Measurements from ENCODE around the gene MMEL1.

The MMEL1 gene

GRCh38 chr1:2564815-2565374 is 67.9 kb downstream of the MMEL1 start:
- H3K4me3 ChIP-seq (ENCODE audit: insufficient read depth in 1 of 2, low read depth in 1 of 2, low read length in 2 of 2): no peak overlapping the region
- peaks cover 0 to 29% of the 10 kb centered on the region in 2 experiments for H3K27me3 ChIP-seq (ENCODE audit: control insufficient read depth in 1 of 2, insufficient read depth in 1 of 2, low read length in 2 of 2)
- H3K23ac ChIP-seq (ENCODE audit: low read length in 2 of 2): no peak overlapping the region
- H2AK5ac ChIP-seq (ENCODE audit: low read length, severe bottlenecking): no peak overlapping the region
- peaks cover 26 to 34% of the 10 kb centered on the region in 2 experiments for H3K36me3 ChIP-seq (ENCODE audit: control insufficient read depth in 1 of 2, insufficient read depth in 2 of 2, low read depth in 1 of 2, low read length in 2 of 2)
- H2AFZ ChIP-seq (ENCODE audit: low read depth, low read length): no peak overlapping the region
- no peak overlapping the region for H4K91ac ChIP-seq (ENCODE audit: low read length)
- no peak overlapping the region for H2BK120ac ChIP-seq (ENCODE audit: low read depth, low read length)
- no peak overlapping the region for H3K9ac ChIP-seq (ENCODE audit: low read length)
- no peak for DNase-seq
- H4K8ac ChIP-seq (ENCODE audit: low read length): no peak overlapping the region
- H3K9me3 ChIP-seq (ENCODE audit: control insufficient read depth, low read length): no peaks in the 10 kb centered on the region
- H2BK12ac ChIP-seq (ENCODE audit: low read length in 2 of 2): no peak overlapping the region
- H3K18ac ChIP-seq (ENCODE audit: low read depth in 1 of 2, low read length in 2 of 2): no peak overlapping the region
- H3K14ac ChIP-seq (ENCODE audit: low read length in 2 of 2): no peak overlapping the region
- H3K27ac ChIP-seq (ENCODE audit: low read length, poor library complexity, severe bottlenecking): no peak overlapping the region
- H3K4me2 ChIP-seq (ENCODE audit: low read length, poor library complexity, severe bottlenecking): no peak overlapping the region
- no peaks in the 10 kb centered on the region for H3K79me1 ChIP-seq (replicated peaks; ENCODE audit: low read length, poor library complexity, severe bottlenecking)
- H3K4me1 ChIP-seq (ENCODE audit: control insufficient read depth, insufficient read depth, low read depth, low read length): peaks cover 9% of the 10 kb centered on the region
- no peak overlapping the region for H2BK5ac ChIP-seq (ENCODE audit: low read depth, low read length, poor library complexity, severe bottlenecking)
- H3K4ac ChIP-seq (ENCODE audit: low read depth in 1 of 2, low read length in 2 of 2): no peak overlapping the region
- WGBS: 82% methylated on average over 14 of the region's 14 CpGs
- H2BK15ac ChIP-seq (ENCODE audit: low read depth, poor library complexity, severe bottlenecking): no peak overlapping the region

- Histone ChIP-seq H2BK12ac (ENCODE audit: low read length in 2 of 2) (no peak overlapping the region), H3K14ac (ENCODE audit: low read length in 2 of 2) (no peak overlapping the region), H3K4me3 (ENCODE audit: insufficient read depth in 1 of 2, low read depth in 1 of 2, low read length in 2 of 2) (no peak overlapping the region), H3K4ac (ENCODE audit: low read depth in 1 of 2, low read length in 2 of 2) (no peak overlapping the region), H3K27ac (ENCODE audit: low read length, poor library complexity, severe bottlenecking) (no peak overlapping the region), H3K79me1 (replicated peaks; ENCODE audit: low read length, poor library complexity, severe bottlenecking) (no peaks in the 10 kb centered on the region), H3K9ac (ENCODE audit: low read length) (no peak overlapping the region), H2BK5ac (ENCODE audit: low read depth, low read length, poor library complexity, severe bottlenecking) (no peak overlapping the region), H2BK15ac (ENCODE audit: low read depth, poor library complexity, severe bottlenecking) (no peak overlapping the region), H2AK5ac (ENCODE audit: low read length, severe bottlenecking) (no peak overlapping the region), H4K8ac (ENCODE audit: low read length) (no peak overlapping the region), H2AFZ (ENCODE audit: low read depth, low read length) (no peak overlapping the region), H3K4me1 (ENCODE audit: control insufficient read depth, insufficient read depth, low read depth, low read length) (peaks cover 11% of the 10 kb centered on the region), H3K23ac (ENCODE audit: low read length in 2 of 2) (no peak overlapping the region), H2BK120ac (ENCODE audit: low read depth, low read length) (no peak overlapping the region), H3K27me3 (ENCODE audit: control insufficient read depth in 1 of 2, insufficient read depth in 1 of 2, low read length in 2 of 2) (peaks cover 0 to 26% of the 10 kb centered on the region in 2 experiments), H3K36me3 (ENCODE audit: control insufficient read depth in 1 of 2, insufficient read depth in 2 of 2, low read depth in 1 of 2, low read length in 2 of 2) (peaks cover 31 to 40% of the 10 kb centered on the region in 2 experiments), H4K91ac (ENCODE audit: low read length) (no peak overlapping the region), H3K18ac (ENCODE audit: low read depth in 1 of 2, low read length in 2 of 2) (no peak overlapping the region), H3K4me2 (ENCODE audit: low read length, poor library complexity, severe bottlenecking) (no peak overlapping the region), H3K9me3 (ENCODE audit: control insufficient read depth, low read length) (no peaks in the 10 kb centered on the region)
- no peak for DNase-seq
- WGBS: 81% methylated on average over 20 of the region's 20 CpGs
These were observed 68.6 kb downstream of the MMEL1 start for GRCh38 chr1:2564006-2564814.

- no peak for DNase-seq
- H2AFZ ChIP-seq (ENCODE audit: low read depth, low read length): no peak overlapping the region
- H3K4me2 ChIP-seq (ENCODE audit: low read length, poor library complexity, severe bottlenecking): no peak overlapping the region
- peaks cover under 1% of the 10 kb centered on the region for H3K79me1 ChIP-seq (replicated peaks; ENCODE audit: low read length, poor library complexity, severe bottlenecking)
- H4K8ac ChIP-seq (ENCODE audit: low read length): no peak overlapping the region
- H3K27ac ChIP-seq (ENCODE audit: low read length, poor library complexity, severe bottlenecking): no peak overlapping the region
- no peak overlapping the region for H2BK12ac ChIP-seq (ENCODE audit: low read length in 2 of 2)
- 85% methylated on average over 18 of the region's 18 CpGs for WGBS
- H4K91ac ChIP-seq (ENCODE audit: low read length): no peak overlapping the region
- H2BK15ac ChIP-seq (ENCODE audit: low read depth, poor library complexity, severe bottlenecking): no peak overlapping the region
- peaks cover 41 to 44% of the 10 kb centered on the region in 2 experiments for H3K36me3 ChIP-seq (ENCODE audit: control insufficient read depth in 1 of 2, insufficient read depth in 2 of 2, low read depth in 1 of 2, low read length in 2 of 2)
- no peaks in the 10 kb centered on the region for H3K9me3 ChIP-seq (ENCODE audit: control insufficient read depth, low read length)
- no peak overlapping the region for H2BK120ac ChIP-seq (ENCODE audit: low read depth, low read length)
- no peak overlapping the region for H2BK5ac ChIP-seq (ENCODE audit: low read depth, low read length, poor library complexity, severe bottlenecking)
- H3K9ac ChIP-seq (ENCODE audit: low read length): no peak overlapping the region
- no peak overlapping the region for H3K23ac ChIP-seq (ENCODE audit: low read length in 2 of 2)
- H3K4me3 ChIP-seq (ENCODE audit: insufficient read depth in 1 of 2, low read depth in 1 of 2, low read length in 2 of 2): no peak overlapping the region
- H3K14ac ChIP-seq (ENCODE audit: low read length in 2 of 2): no peak overlapping the region
- no peak overlapping the region for H3K18ac ChIP-seq (ENCODE audit: low read depth in 1 of 2, low read length in 2 of 2)
- H3K27me3 ChIP-seq (ENCODE audit: control insufficient read depth in 1 of 2, insufficient read depth in 1 of 2, low read length in 2 of 2): peaks cover 0 to 21% of the 10 kb centered on the region in 2 experiments
- peaks cover 11% of the 10 kb centered on the region for H3K4me1 ChIP-seq (ENCODE audit: control insufficient read depth, insufficient read depth, low read depth, low read length)
- no peak overlapping the region for H3K4ac ChIP-seq (ENCODE audit: low read depth in 1 of 2, low read length in 2 of 2)
- no peak overlapping the region for H2AK5ac ChIP-seq (ENCODE audit: low read length, severe bottlenecking)
These were observed 69.6 kb downstream of the MMEL1 start for GRCh38 chr1:2563205-2563604.
